Endothelial cell of umbilical vein (primary cell): ENCODE data around the gene ARHGEF38. TPM values are rescaled to one million over a fixed set of nuclear protein-coding genes. Genes with fewer than 3 reads are reported as not detected.

Source experiments
- BruUV-seq: library from RNA; stranded (reverse); fragments of 400-500 nt; replicated peaks from 2 replicates; lab custom pipeline; 2021; lab: Mats Ljungman, UMichigan
- CTCF ChIA-PET: fragments of 300-600, 350-600 bp; sonication (Branson Sonifier 250); formaldehyde crosslinking; loops from one replicate; lab custom pipeline; 2021; ENCODE audit warnings: antibody characterized with exemption, inconsistent platforms; lab: Charles Lee
- POLR2A ChIA-PET: fragments of 300-600, 350-600 bp; sonication (Branson Sonifier 250); formaldehyde crosslinking; loops from one replicate; lab custom pipeline; 2021; ENCODE audit warnings: antibody characterized with exemption, inconsistent platforms; lab: Charles Lee
- DNase-seq: peaks from one replicate; pipeline ENCODE4 v3.0.0-alpha.2; 2011; ENCODE audit warnings: low read depth, low spot score
- FAIRE-seq: peaks from 2 replicates; lab custom pipeline; 2011; peaks lifted over from hg19 to GRCh38; lab: Jason Lieb, UNC
- H2AFZ ChIP-seq: 2 replicates; pipeline ENCODE4 v1.6.0; 2012; ENCODE audit warnings: low read depth, low read length, control low read depth, inconsistent platforms
- H3K27ac ChIP-seq: 2 replicates; pipeline ENCODE4 v1.5.1; 2011; ENCODE audit warnings: low read depth, mild to moderate bottlenecking, control low read depth, low read length, moderate library complexity; ENCODE audit not compliant: insufficient read depth
- H3K27me3 ChIP-seq, 2 experiments: 2 replicates each; pipeline versions ENCODE4 v1.6.0 to v1.6.1; 2011; ENCODE audit warnings: low read length in 2 of 2, mixed read lengths in 1 of 2; ENCODE audit not compliant: control insufficient read depth in 2 of 2, insufficient read depth in 2 of 2
- H3K36me3 ChIP-seq, 2 experiments: 2 replicates in 1 of 2; 3 replicates in 1 of 2; pipeline ENCODE4 v1.5.1; 2011; ENCODE audit warnings: low read length in 2 of 2, mild to moderate bottlenecking in 1 of 2, moderate library complexity in 1 of 2; ENCODE audit not compliant: control insufficient read depth in 2 of 2, insufficient read depth in 2 of 2; ENCODE audit errors: extremely low read depth in 1 of 2
- H3K4me1 ChIP-seq: 3 replicates; pipeline ENCODE4 v1.5.1; 2011; ENCODE audit warnings: mild to moderate bottlenecking, low read length; ENCODE audit not compliant: control insufficient read depth, insufficient read depth; ENCODE audit errors: extremely low read depth
- H3K4me2 ChIP-seq: 2 replicates; pipeline ENCODE4 v1.6.1; 2011; ENCODE audit warnings: low read length, control low read depth, mixed read lengths; ENCODE audit not compliant: insufficient read depth
- H3K4me3 ChIP-seq, 3 experiments: fragments of 200-600 bp in 1 of 3; sonication (generic), shearing (Covaris generic) in 1 of 3; replicated peaks in 1 of 3; 2 replicates each; pipeline ENCODE4 v1.5.1; 2011 to 2016; ENCODE audit warnings: control low read depth in 3 of 3, low read length in 3 of 3, mild to moderate bottlenecking in 2 of 3, inconsistent platforms in 1 of 3, low read depth in 1 of 3, moderate library complexity in 1 of 3; ENCODE audit not compliant: insufficient read depth in 1 of 3
- H3K79me2 ChIP-seq: 2 replicates; pipeline ENCODE4 v1.6.0; 2012; ENCODE audit warnings: low read length, inconsistent platforms; ENCODE audit not compliant: control insufficient read depth, insufficient read depth
- H3K9ac ChIP-seq: replicated peaks from 2 replicates; pipeline ENCODE3; 2011; ENCODE audit warnings: low read length, control low read depth; ENCODE audit not compliant: insufficient read depth; ENCODE audit errors: extremely low read depth
- H3K9me1 ChIP-seq: replicated peaks from 3 replicates; pipeline ENCODE4 v1.6.0; 2011; ENCODE audit warnings: mild to moderate bottlenecking, low read length; ENCODE audit not compliant: control insufficient read depth, insufficient read depth; ENCODE audit errors: extremely low read depth
- H3K9me3 ChIP-seq: replicated peaks from 2 replicates; pipeline ENCODE4 v1.5.1; 2012; ENCODE audit warnings: low read length, inconsistent platforms; ENCODE audit not compliant: control insufficient read depth, insufficient read depth
- H4K20me1 ChIP-seq: replicated peaks from 2 replicates; pipeline ENCODE3; 2011; ENCODE audit warnings: mild to moderate bottlenecking, low read length; ENCODE audit not compliant: control insufficient read depth, insufficient read depth; ENCODE audit errors: extremely low read depth
- EZH2 ChIP-seq: IDR thresholded peaks from 2 replicates; pipeline ENCODE4 v1.6.1; 2012; ENCODE audit warnings: borderline replicate concordance, low read depth, mild to moderate bottlenecking, moderate library complexity, low read length, inconsistent platforms; ENCODE audit not compliant: severe bottlenecking
- FOS ChIP-seq: IDR thresholded peaks from 2 replicates; pipeline ENCODE4 v1.6.1; 2011; ENCODE audit warnings: mild to moderate bottlenecking, low read length, moderate library complexity, borderline replicate concordance; ENCODE audit not compliant: insufficient read depth
- GATA2 ChIP-seq: IDR thresholded peaks from 2 replicates; pipeline ENCODE4 v1.7.0; 2011; ENCODE audit warnings: low read depth, mild to moderate bottlenecking, moderate library complexity, mixed read lengths, low read length; ENCODE audit not compliant: insufficient read length, insufficient read depth
- JUN ChIP-seq: IDR thresholded peaks from 2 replicates; pipeline ENCODE4 v1.6.1; 2011; ENCODE audit warnings: borderline replicate concordance, low read depth; ENCODE audit not compliant: insufficient read length, insufficient read depth
- MYC ChIP-seq: IDR thresholded peaks from one replicate; pipeline ENCODE4 v1.6.1; 2011; ENCODE audit warnings: mild to moderate bottlenecking, low read depth, low read length
- POLR2A ChIP-seq: IDR thresholded peaks from 2 replicates; pipeline ENCODE4 v1.6.1; 2012; ENCODE audit warnings: low read depth, mild to moderate bottlenecking, control low read depth, low read length
- POLR2AphosphoS5 ChIP-seq: IDR thresholded peaks from 2 replicates; pipeline ENCODE4 v1.6.1; 2012; ENCODE audit warnings: low read depth, mild to moderate bottlenecking, control low read depth, low read length, moderate library complexity; ENCODE audit not compliant: insufficient read depth
- dilution Hi-C: fragments of 300-500 bp; cut with MboI; formaldehyde crosslinking; loops from one replicate; pipeline ENCODE4 v1.15.0; 2019; ENCODE audit warnings: low sequenced_read_pairs; ENCODE audit not compliant: extremely low pct_ligation_motif_present
- intact Hi-C: fragments of 100-400 bp; cut with micrococcal nuclease; formaldehyde crosslinking; loops from one replicate; pipeline ENCODE4 v1.10.0; 2022
- polyA plus RNA-seq, 4 experiments: library from polyadenylated mRNA; depleted of rRNA in 3 of 4; stranded (reverse) in 3 of 4; unstranded in 1 of 4; fragments of >200 nt; gene quantifications; 2 replicates each; pipeline versions ENCODE4 v1.2.1 to v1.2.3, GENCODE V29; 2011 to 2012; ENCODE audit warnings: missing spikeins in 1 of 4
- total RNA-seq: library from RNA; stranded (reverse); gene quantifications from 2 replicates; pipeline ENCODE4 v1.2.3, GENCODE V29; 2021
- TF ChIP-seq, protein P1 (sequence below), 2 donors: IDR thresholded peaks; 1 replicate in 1 of 2; 2 replicates in 1 of 2; pipeline ENCODE4 v1.5.1; 2011; ENCODE audit warnings: low read length in 2 of 2, mild to moderate bottlenecking in 2 of 2, moderate library complexity in 2 of 2, control low read depth in 1 of 2, inconsistent platforms in 1 of 2, low read depth in 1 of 2; ENCODE audit not compliant: insufficient read depth in 1 of 2; ENCODE audit errors: extremely low read depth in 1 of 2
- TF ChIP-seq, protein P2 (sequence below): IDR thresholded peaks from 2 replicates; pipeline ENCODE4 v1.6.1; 2011; ENCODE audit not compliant: insufficient read depth, insufficient read length

The ARHGEF38 gene
- total and polyA plus RNA-seq, 2 donors (not counting 3 experiments of a cell fraction or from before 2014, with no cell fraction given): not detected

DNA sequence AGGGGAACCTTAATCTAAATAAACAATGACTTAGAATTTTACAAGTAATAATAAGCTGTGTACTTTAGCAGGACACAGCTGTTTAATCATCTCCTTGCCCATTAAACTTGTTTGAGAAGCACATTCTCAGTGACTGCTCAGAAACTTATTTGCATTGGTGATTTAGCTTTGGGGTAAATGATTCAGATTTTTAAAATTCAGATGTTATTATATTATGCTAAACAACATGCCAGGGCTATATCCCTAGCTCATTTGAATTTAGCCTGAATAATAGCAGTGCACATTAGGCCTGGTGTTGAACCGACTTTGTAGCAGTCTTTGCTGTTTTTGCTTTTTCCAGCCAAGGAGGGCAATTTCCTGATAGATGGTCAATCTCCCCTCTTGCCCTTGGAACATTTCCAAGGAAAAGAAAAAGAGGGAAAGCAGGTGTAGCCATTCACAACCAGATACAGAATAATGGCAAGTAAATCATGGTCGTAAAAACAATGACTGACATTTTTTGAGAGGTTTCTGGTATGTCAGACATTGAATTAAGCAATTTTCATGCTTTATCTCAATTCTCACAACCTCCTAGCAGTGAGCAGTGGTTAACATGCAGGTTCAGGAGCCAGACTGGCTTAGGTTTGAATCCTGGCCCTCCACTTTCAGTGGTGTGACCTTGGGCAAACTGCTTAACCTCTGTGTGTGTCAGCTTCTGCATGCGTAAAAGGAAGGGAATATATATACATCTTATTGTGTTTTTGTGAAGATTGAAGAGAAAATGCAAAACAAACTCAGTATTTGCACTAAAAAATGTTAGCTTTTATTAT lies 16.8 kb downstream of the ARHGEF38 start:
- CTCF ChIA-PET: interaction anchor here (0.6 kb wide), 1 partner anchor 48 kb away, joined by 3 read pairs; no protein-coding TSS in a partner anchor
- no peaks in the 10 kb centered on the region for H3K36me3 ChIP-seq
- TF ChIP-seq, protein P1, sequence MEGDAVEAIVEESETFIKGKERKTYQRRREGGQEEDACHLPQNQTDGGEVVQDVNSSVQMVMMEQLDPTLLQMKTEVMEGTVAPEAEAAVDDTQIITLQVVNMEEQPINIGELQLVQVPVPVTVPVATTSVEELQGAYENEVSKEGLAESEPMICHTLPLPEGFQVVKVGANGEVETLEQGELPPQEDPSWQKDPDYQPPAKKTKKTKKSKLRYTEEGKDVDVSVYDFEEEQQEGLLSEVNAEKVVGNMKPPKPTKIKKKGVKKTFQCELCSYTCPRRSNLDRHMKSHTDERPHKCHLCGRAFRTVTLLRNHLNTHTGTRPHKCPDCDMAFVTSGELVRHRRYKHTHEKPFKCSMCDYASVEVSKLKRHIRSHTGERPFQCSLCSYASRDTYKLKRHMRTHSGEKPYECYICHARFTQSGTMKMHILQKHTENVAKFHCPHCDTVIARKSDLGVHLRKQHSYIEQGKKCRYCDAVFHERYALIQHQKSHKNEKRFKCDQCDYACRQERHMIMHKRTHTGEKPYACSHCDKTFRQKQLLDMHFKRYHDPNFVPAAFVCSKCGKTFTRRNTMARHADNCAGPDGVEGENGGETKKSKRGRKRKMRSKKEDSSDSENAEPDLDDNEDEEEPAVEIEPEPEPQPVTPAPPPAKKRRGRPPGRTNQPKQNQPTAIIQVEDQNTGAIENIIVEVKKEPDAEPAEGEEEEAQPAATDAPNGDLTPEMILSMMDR (IDR thresholded peaks at IDR 0.05; ENCODE audit: extremely low read depth in 1 of 2, insufficient read depth in 1 of 2, low read depth in 1 of 2, low read length in 2 of 2): no peak
- TF ChIP-seq EZH2 (no peak), FOS (no peak), JUN (no peak), GATA2 (no peak), POLR2A (no peak), MYC (no peak), POLR2AphosphoS5 (no peak)
- TF ChIP-seq, protein P2, sequence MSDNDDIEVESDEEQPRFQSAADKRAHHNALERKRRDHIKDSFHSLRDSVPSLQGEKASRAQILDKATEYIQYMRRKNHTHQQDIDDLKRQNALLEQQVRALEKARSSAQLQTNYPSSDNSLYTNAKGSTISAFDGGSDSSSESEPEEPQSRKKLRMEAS: no peak
- H3K9me3 ChIP-seq: no peaks in the 10 kb centered on the region
- no peaks in the 10 kb centered on the region for H3K79me2 ChIP-seq
- intact Hi-C loops (no loop called here), dilution Hi-C loops (no loop called here)
- H3K27ac ChIP-seq: no peak overlapping the region
- POLR2A ChIA-PET: no interaction called here
- H4K20me1 ChIP-seq: no peaks in the 10 kb centered on the region
- H3K27me3 ChIP-seq: no peaks in the 10 kb centered on the region
- no peak overlapping the region for H3K4me2 ChIP-seq
- DNase-seq (peak; percentile 22), FAIRE-seq (no peak)
- H3K4me3 ChIP-seq: no peak overlapping the region
- H3K9me1 ChIP-seq: no peaks in the 10 kb centered on the region
- no peaks in the 10 kb centered on the region for H3K4me1 ChIP-seq
- H3K9ac ChIP-seq: no peak overlapping the region
- no peak overlapping the region for H2AFZ ChIP-seq
- no TSS peak for BruUV-seq
